HG03097 (cell line): ENCODE data around the gene ITIH5.

ENCODE experiments used
- ATAC-seq: cut with Tn5 transposase; IDR thresholded peaks from one replicate; pipeline ENCODE4 v1.9.1; 2021; ENCODE audit not compliant: unreplicated experiment, low FRiP score

The ITIH5 gene

GRCh38 chr10:7590271-7590670 lies 76.5 kb downstream of the ITIH5 start:
- ATAC-seq = no peak

- ATAC-seq = no peak
Measured at GRCh38 chr10:7589748-7590147, 77.0 kb downstream of the ITIH5 start.

GRCh38 chr10:7587865-7588188 lies 78.9 kb downstream of the ITIH5 start:
- no peak for ATAC-seq

- no peak for ATAC-seq
Measured at GRCh38 chr10:7587168-7587864, 79.5 kb downstream of the ITIH5 start.

GRCh38 chr10:7585228-7585627 lies 81.5 kb downstream of the ITIH5 start:
- no peak for ATAC-seq

- no peak for ATAC-seq
Measured at GRCh38 chr10:7583626-7584025, 83.1 kb downstream of the ITIH5 start.

GRCh38 chr10:7580520-7580919 lies 86.2 kb downstream of the ITIH5 start:
- ATAC-seq = no peak

- no peak for ATAC-seq
Measured at GRCh38 chr10:7579681-7580080, 87.1 kb downstream of the ITIH5 start.

- ATAC-seq = no peak
Measured at GRCh38 chr10:7577579-7577978, 89.2 kb downstream of the ITIH5 start.

GRCh38 chr10:7577176-7577575 lies 89.6 kb downstream of the ITIH5 start:
- no peak for ATAC-seq

GRCh38 chr10:7576340-7576739 lies 90.4 kb downstream of the ITIH5 start:
- ATAC-seq = no peak

GRCh38 chr10:7572391-7572790 lies 94.4 kb downstream of the ITIH5 start:
- ATAC-seq = no peak

- no peak for ATAC-seq
Measured at GRCh38 chr10:7571981-7572380, 94.8 kb downstream of the ITIH5 start.

- ATAC-seq = no peak
Measured at GRCh38 chr10:7567911-7568620, 98.7 kb downstream of the ITIH5 start.

GRCh38 chr10:7566891-7567290 lies 99.9 kb downstream of the ITIH5 start:
- no peak for ATAC-seq

GRCh38 chr10:7565871-7566270 lies 100.9 kb downstream of the ITIH5 start:
- no peak for ATAC-seq

GRCh38 chr10:7563770-7564169 lies 103.0 kb downstream of the ITIH5 start:
- ATAC-seq = no peak

- no peak for ATAC-seq
Measured at GRCh38 chr10:7563368-7563767, 103.4 kb downstream of the ITIH5 start.

- no peak for ATAC-seq
Measured at GRCh38 chr10:7561985-7562384, 104.8 kb downstream of the ITIH5 start.

GRCh38 chr10:7561216-7561893 lies 105.4 kb downstream of the ITIH5 start:
- ATAC-seq = no peak

GRCh38 chr10:7560519-7560918 lies 106.2 kb downstream of the ITIH5 start:
- no peak for ATAC-seq

GRCh38 chr10:7559386-7559785 lies 107.4 kb downstream of the ITIH5 start:
- ATAC-seq = no peak
